Articular chondrocyte of knee joint (primary cell): Measurements from ENCODE around the gene FAM107A. TPM values are rescaled to one million over a fixed set of nuclear protein-coding genes. Genes with fewer than 3 reads are reported as not detected.

ENCODE experiments used
- total RNA-seq: library from RNA; depleted of rRNA; stranded (reverse); fragments of >200 nt; gene quantifications from 2 replicates; pipeline ENCODE4 v1.2.3, GENCODE V29; 2012

Gene FAM107A
- 0.11 and 0.13 TPM in 2 replicates for total RNA-seq

GRCh38 chr3:58577269-58577821 lies at the start of gene FAM107A:
Gene FAM107A, minus strand, starts transcription at chr3:58577391. Its CDS starts 7,531 bp downstream, at chr3:58569860.

GRCh38 chr3:58536501-58537411 lies 40.4 kb downstream of the FAM107A start, which contains the start of gene ACOX2:
Gene ACOX2, minus strand, starts transcription at chr3:58537190. Its CDS starts 2,084 bp downstream, at chr3:58535106.

Other genes starting within 250 kb of the FAM107A start
- 67.8 and 69.4 TPM in 2 replicates for gene PXK, start 244.5 kb downstream of the FAM107A start, total RNA-seq
- gene PDHB, start 143.6 kb downstream of the FAM107A start, total RNA-seq = 64.7 and 89.8 TPM in 2 replicates
- 10.3 and 10.5 TPM in 2 replicates for gene KCTD6, start 85.3 kb downstream of the FAM107A start, total RNA-seq
- gene ACOX2, start 40.2 kb downstream of the FAM107A start, total RNA-seq = 3.2 and 14.2 TPM in 2 replicates
- not detected in 2 replicates for gene FAM3D, start 89.4 kb upstream of the FAM107A start, total RNA-seq